HG02943 (cell line): Measurements from ENCODE around the gene GPR3.
"Not testable (repeated sequence)": the region's sequence is repeated elsewhere in the genome, so short reads cannot be mapped to it uniquely, and the experiment has no call there.

Experiments used
- ATAC-seq: cut with Tn5 transposase; IDR thresholded peaks from one replicate; pipeline ENCODE4 v1.9.1; 2021; ENCODE audit warnings: mild to moderate bottlenecking, low read depth, moderate library complexity; ENCODE audit not compliant: unreplicated experiment

Gene GPR3

DNA sequence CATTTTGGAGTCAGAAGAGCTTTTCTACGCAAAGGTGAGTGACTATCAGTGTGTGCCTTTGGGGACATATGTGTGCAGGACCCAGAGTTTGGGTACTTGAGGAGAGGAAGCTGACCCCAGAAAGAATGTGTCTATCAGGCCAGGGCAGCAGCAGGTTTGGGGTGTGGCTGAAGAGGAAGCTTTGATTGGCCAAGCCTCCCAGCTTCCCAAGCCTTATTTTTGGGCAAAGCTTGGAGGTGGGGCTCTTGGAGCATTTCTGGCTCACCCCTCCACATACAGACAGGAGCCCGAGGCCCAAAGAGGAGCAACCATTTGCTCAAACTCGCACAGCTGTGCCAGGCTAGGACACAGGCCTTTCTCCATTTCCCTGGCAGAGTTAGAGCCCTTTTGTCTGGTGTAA, 4.7 kb downstream of the GPR3 start:
- no peak for ATAC-seq

- ATAC-seq = no peak
Observed at GRCh38 chr1:27397749-27398148, 5.3 kb downstream of the GPR3 start.

GRCh38 chr1:27398405-27399149, 6.2 kb downstream of the GPR3 start:
- no peak for ATAC-seq

GRCh38 chr1:27399251-27400025, 7.0 kb downstream of the GPR3 start:
- no peak for ATAC-seq

DNA sequence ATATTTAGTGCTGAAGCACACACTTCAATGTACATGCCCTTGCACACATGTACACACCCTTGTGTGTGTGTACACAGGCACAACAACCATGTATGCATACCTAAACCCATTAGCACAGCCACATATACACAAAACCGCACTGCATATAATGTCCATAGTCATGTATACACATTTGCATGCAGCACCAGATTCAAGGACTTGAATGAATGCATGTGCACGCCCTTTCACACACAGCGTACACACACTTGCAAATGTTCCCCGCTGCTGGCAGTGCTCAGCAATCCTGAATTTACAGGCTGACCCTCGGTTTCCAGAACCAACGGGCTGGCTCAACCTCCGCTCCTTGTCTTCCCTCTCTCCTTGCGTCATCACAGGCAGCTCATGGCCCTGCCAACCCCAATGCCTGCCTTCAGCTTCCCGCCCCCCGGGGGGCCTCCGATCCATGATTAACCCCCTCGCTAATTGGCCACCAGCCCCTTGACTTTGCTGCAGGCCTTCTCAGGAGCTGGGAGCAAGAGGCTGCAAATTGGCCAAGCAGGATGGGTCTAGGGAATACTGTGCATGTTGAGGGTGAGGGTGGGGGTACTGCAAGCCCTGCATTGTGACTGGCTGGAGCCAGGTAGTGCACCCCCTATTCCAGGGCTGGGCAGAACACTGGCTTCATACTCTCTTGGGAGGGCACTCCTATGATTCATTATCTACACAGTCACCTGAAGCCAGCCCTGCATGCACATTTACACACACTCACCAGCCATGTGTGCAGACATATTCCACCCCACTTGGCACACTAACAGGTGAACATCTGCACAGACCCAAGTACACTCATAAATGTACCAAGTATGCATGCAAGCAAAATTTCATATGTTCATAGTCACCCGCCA, 7.9 kb downstream of the GPR3 start:
- ATAC-seq = no peak

GRCh38 chr1:27400963-27401341, 8.5 kb downstream of the GPR3 start:
- no peak for ATAC-seq

DNA sequence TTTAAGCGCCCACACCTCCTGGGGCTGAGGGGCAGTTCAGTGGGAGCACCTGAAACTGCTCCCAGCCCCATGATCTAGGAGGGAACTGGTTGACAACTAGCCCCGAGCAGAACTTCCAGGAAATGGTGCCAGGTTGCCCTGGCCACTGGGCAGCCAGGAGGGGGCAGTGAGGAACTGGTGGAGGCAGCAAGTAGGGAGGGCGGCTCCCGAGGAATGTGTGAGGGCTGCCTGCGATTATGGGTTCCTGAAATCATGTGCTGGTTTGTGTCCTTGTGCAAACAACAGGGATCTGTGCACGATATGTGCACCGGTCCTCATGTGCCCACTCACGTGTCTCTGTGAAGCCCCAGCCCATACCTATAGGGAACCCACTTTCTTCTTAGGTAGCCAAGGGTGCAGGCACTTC, 9.9 kb downstream of the GPR3 start:
- no peak for ATAC-seq

DNA sequence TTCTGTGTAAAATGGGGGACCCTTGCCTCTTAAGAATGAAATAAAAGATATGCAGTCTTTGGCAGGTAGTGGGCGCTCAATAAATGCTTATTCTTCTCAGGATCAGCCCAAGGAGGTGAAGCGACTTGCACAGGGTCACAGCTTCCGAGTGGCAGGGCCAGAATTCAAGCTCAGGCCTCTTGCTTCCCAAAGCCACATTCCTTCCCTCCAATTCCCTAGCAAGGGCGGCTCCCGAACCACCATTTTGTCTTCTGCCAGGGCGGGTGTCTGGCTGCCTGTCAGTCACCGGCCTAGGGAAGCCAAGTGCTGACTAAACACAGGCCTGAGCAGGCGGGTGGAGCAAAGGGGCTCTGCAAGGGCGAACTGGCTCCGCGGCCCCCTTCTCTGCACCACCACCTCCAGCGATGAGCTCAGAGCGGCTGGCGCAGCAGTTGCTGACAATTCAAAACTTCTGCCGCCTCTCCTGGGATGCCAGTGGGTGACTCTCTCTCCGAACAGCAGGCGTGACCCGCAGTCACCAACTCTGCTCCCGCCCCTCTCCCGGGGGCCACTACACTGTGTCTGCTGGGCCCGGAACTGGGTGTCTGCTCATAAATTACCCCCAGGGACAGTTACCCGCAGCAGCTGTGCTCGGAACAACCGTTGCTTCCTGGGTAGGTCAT, 10.8 kb downstream of the GPR3 start:
- ATAC-seq = no peak

- no peak for ATAC-seq
Observed at GRCh38 chr1:27403931-27404330, 11.5 kb downstream of the GPR3 start.

DNA sequence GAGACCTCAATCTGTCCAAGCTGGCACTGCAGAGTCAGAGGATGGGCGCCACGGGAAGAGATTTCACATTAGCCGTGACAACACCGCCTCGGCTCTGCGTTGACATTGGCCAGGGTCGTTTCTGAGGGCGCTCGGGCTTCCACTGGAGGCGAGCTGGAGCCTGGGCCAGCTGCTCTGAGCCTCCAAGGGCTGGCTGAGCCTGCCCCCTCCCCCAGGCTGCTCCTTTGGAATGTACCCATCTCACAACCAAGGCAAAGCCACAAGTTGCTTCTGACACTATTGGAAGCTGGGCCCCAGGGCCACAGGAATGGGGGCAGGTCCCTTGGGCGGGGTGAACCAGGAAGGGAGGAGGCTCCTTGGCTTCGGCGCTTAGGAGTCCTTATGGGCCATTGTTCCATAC, 12.7 kb downstream of the GPR3 start:
- ATAC-seq = no peak

DNA sequence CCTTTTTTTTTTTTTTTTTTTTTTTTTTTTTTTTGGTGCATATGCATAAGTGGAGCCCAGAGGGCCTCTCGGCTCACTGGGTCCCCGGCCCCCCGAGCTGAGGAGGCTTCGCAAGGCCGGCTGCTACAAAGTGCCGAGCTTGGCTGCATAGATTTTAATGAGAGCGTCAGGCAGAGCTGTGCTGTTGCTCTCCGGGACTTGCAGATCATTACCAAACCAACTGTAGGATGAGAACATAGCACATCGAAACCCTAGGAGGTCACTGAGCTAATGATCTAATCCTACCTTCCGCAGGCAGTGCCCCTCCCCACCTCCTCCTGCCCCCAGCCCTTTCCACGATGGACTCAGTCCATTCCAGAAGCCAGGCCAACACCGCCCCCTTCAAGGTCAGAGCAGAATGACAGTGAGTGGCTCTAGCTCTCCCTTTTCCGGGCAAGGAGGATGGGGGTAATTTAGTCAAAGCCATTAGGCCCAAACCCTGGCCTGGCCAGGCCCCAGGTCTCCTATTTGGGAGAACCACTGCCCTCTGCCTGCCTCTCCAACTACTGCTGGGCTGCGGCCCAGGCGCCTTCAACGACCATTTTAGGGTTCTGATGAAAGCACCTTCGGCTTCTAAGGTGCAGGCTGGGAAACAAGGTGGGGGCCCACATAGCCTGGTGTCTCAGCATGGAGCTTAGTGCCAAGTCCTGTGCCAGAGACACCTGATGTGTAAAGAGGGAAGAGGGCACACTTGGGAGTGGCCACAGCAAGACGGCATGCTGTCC, 13.4 kb downstream of the GPR3 start:
- ATAC-seq = not testable (repeated sequence)

DNA sequence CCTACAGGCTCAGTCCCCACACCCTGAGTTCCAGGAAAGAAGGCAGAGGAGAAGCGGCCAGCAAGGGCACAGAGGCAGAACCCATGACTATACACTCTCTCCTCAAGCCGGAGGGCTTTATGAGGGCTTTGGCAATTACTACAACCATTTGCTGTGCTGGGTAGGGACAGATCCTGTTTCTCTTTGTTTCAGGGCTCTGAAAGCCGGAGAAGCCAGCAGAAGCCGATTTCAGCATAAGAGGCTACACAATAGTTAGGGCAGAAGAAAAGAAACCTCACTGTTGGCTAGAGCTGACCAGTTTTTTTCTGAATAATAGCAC, 13.9 kb downstream of the GPR3 start:
- no peak for ATAC-seq

DNA sequence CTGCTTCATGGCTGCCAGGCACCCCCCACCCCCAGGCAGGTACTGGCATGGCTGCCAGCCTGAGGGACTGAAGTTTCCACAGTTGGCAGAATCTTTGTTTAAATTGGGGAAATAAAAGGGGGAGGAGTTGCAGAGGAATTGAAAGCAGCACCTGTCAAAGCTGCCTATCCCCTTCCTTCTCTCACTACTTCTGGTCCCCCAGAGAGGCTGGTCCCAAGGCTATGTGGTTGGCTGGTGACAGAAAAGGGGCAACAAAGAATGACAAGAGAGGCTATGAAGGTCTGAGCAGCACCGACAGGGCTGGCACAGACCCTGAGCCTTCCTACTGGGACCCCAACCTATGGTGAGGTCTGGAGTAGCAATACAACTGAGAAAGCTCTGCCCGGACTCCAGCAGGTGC, 14.4 kb downstream of the GPR3 start:
- not testable (repeated sequence) for ATAC-seq

DNA sequence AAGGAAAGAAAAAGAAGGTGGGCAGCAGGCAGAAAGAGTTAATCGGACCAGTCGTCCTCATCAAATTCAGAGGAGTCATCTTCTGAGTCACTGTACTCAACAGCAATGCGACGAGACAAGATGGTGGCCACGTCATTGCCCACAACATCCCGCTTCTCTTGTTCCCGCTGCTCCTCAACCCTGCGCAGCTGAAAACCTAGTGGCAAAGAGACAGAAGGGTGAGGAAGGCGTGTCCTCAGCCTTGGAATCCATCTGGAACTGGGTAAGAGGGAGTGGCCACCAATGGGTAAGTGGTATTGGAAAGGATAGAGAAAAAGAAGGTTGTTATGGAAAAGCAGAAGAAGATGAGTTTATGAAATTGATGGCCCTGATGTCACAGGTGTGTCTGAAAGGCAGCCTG, 15.7 kb downstream of the GPR3 start:
- no peak for ATAC-seq

GRCh38 chr1:27409669-27410068, 17.2 kb downstream of the GPR3 start:
- no peak for ATAC-seq

DNA sequence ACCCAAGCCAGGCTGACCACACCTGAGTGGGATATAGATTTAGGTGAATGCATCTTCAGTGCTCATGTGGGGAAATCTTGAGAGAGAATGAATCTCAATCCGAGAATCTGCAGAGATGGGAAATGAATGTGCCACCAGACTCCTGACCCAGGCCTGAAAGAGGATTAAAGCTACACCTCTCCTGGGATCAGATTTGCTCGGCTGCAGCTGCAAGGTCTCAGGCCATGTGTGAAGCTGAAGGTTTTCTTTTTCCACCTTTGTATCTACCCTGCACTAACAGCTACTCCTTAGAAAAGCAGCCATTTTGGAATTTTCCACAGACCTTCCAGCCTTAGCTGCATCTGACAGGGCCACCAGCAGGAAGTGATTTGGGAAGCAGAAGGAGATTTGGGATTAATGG, 18.3 kb downstream of the GPR3 start:
- no peak for ATAC-seq

- ATAC-seq = no peak
Observed at GRCh38 chr1:27412502-27412901, 20.1 kb downstream of the GPR3 start.

GRCh38 chr1:27413004-27413403, 20.6 kb downstream of the GPR3 start:
- no peak for ATAC-seq

DNA sequence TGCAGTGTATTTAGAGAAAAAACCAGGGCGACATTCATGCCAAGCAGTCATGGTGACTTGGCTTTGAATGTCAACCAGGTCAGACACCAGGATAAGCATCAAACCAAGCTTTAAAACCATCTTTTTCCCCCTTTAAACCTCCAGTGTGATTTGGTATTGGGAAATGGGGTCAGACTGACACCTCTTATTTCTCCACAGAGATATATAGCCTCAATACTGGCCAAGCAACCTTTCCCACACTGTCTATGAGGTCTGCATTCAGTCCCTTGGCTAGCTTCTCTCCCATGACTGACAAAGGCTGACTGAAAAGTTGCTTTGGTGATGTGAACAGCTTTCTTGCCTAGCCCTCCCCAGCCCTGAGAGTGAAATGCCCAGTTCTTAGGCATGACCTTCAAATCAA, 21.7 kb downstream of the GPR3 start:
- ATAC-seq = no peak
